NCI-H2196 (cell line): ENCODE measurements around the gene TLE3.
A peak's percentile ranks its signal among the peaks of the same experiment; 100 is the strongest.
"Not testable (repeated sequence)": the region's sequence is repeated elsewhere in the genome, so short reads cannot be mapped to it uniquely, and the experiment has no call there.

Experiments
- DNase-seq: peaks from one replicate; lab custom pipeline; 2025; ENCODE audit not compliant: unreplicated experiment; lab: John Stamatoyannopoulos, UW

Gene TLE3

DNA sequence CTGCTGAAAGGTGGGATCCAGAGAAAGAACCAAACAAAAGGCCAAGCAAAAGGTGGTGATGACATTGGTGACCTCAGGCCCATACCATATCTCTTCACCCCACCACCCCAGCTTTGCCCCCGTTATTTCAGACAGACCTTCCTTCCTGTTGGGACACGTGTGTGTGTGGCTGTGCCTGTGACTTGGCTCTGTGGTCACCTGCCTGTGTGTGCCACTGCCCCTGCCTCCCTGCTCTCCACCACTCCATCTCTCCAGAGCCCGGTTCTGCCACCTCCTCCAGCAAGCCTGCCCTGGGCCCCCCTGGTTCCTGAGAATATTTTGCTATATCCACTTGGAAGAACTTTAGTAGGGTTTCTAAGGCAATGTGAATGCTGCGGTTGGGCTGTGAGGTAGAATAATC, 28.6 kb upstream of the TLE3 start:
- no peak for DNase-seq

- DNase-seq: no peak
Observed at GRCh38 chr15:70125605-70126004, 27.9 kb upstream of the TLE3 start.

GRCh38 chr15:70121624-70122302, 24.0 kb upstream of the TLE3 start:
- peak; percentile 46 for DNase-seq

DNA sequence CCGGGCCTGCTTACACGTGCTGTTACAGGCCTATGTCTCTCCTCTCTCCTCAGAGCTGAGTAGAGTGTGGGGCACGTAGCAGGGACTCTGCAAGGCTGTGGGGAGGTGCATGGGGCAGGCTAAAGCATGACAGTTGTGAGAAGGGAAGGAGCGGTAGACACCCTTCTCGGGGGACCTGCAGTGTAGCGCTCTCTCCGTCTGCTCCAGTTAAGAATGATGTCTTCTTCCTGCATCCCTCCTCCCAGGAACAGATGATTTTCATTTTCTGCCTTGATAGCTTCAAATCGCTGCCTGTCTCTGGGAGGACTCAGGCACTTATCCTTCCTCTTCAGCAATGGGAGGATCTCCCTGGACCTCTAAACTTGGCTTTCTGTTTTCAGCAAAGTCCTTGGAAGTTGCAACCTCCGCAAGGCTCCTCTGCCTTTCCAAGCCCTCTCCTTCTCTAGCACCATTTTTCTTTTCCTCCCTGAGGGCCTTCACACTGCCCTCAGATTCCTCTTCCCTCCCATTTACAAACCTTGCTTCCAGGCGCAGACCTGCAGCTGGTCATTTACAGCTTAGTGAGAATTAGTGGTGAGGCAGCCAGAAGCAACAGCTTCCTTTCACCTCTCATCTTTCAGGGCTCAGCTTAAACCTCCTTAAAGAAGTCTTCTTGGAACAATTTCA, 23.4 kb upstream of the TLE3 start:
- DNase-seq: no peak

DNA sequence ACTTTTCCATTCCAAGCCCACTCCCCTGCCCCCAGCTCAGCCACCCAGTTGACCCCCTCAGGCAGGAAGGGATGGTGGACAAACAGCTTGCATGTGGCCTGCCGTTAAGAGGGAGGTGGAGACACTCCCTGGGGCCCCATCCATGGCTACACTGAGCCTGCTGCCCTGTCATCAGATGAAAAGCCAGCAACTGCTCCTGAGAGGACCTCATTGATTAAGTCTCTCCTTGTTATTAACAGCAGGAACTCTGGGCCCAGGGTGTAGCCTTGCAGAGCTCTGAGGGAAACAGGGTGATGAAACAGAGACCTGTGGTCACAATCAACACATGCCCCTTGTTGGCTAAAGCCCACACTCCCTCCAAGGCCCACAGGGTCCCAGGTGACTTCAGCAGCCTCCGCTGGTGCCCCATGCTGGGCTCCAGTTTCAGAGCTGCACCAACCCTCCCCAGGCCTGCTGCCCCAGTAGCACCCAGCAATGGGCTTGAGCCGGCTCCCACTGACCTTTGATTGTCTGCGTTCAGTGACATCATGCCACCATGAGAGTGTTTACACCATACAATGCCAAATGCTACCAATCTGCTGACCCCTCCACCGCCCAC, 22.3 kb upstream of the TLE3 start:
- no peak for DNase-seq

DNA sequence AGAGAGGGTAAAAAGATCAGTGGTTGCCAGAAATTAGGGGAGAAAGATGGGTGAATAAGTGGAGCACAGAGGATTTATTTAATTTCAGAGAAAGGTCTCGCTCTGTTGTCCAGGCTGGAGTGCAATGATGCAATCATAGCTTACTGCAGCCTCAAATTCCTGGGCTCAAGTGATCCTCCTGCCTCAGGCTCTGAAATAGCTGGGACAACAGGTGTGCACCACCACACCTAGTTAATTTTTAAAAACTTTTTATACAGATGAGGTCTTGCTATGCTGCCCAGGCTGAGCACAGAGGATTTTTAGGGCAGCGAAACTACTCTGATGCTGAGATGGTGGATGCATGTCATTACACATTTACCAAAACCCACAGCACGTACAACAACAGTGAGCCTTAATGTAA, 20.9 kb upstream of the TLE3 start:
- DNase-seq: no peak

DNA sequence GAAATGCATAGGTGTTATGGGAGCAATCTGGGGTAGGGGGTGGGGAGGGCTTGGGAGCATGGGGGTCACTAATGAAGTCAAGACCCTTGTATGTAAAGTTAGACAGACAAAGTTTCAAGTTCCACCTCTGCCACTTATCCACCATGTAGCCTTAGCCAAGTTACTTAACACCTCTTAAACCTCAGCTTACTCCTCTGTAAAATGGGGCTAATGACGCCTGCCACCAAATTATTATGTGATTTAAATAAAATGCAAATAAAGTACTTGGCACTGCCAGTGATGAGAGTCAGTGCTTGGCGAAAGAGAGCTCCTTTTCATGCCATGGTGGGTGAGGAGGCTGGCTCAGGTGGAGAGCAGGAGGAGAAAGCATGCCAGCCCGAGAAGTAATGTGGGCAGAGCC, 18.6 kb upstream of the TLE3 start:
- no peak for DNase-seq

DNA sequence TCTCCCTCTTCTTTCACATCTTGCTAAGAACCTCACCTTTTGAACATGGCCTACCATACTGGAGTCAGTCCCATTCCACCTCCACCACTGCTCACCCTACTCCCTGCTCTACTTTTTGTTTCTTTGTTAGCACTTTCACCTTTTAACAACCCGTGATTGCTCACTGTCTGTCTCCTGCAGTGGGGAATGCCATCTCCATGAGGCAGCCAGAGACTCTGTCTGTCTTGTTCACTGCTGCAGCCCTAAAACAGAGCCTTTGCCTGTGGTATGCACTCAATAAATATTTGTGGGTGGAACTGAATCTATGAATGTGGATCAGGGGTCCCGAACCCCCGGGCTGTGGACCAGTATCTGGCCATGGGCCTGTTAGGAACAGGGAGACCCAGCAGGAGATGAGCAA, 16.5 kb upstream of the TLE3 start:
- no peak for DNase-seq

DNA sequence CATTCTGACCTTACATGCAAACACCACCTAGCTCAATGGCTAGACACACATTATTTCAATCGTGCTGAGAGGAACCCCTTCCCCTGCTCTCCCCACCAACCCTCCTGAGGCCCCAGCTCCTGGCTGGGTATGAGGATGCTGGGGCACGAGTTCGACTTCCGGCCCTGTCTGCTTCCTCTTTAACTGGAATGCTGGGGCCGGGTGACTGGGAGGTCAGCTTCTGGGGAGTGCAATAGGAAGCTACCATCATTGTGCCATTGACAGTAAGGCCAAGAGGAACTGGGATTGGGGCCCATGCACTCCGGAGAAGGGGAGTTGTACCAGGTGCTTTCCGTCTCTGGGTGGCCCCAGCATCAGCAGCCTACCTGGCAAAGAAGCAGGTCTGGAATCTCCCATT, 15.6 kb upstream of the TLE3 start:
- DNase-seq: no peak

DNA sequence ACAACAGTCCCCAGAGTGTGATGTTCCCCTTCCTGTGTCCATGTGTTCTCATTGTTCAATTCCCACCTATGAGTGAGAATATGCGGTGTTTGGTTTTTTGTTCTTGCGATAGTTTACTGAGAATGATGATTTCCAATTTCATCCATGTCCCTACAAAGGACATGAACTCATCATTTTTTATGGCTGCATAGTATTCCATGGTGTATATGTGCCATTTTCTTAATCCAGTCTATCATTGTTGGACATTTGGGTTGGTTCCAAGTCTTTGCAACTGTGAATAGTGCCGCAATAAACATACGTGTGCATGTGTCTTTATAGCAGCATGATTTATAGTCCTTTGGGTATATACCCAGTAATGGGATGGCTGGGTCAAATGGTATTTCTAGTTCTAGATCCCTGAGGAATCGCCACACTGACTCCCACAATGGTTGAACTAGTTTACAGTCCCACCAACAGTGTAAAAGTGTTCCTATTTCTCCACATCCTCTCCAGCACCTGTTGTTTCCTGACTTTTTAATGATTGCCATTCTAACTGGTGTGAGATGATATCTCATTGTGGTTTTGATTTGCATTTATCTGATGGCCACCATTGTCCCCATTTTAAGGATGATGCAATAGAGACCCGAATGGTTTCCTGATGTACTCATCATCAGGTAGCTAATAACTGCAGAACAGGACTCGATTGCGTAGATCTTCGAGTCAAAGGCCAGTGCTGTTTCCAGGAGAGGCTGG, 15.0 kb upstream of the TLE3 start:
- DNase-seq: not testable (repeated sequence)

DNA sequence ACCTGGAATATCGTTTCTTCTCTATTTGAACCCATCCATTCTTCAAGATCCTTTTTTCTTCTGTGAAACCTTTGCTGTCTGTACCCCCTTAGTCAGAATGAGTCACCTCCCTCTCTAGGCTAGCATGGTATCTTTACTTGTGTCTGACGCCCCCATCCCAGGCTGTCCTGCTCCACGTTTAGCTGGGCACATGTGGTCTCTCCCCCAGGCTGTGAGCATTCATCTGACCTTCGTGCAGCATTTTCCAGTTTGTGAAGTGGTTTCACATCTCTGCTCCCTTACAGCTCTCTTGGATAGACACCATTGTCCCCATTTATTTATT, 14.3 kb upstream of the TLE3 start:
- DNase-seq: no peak

DNA sequence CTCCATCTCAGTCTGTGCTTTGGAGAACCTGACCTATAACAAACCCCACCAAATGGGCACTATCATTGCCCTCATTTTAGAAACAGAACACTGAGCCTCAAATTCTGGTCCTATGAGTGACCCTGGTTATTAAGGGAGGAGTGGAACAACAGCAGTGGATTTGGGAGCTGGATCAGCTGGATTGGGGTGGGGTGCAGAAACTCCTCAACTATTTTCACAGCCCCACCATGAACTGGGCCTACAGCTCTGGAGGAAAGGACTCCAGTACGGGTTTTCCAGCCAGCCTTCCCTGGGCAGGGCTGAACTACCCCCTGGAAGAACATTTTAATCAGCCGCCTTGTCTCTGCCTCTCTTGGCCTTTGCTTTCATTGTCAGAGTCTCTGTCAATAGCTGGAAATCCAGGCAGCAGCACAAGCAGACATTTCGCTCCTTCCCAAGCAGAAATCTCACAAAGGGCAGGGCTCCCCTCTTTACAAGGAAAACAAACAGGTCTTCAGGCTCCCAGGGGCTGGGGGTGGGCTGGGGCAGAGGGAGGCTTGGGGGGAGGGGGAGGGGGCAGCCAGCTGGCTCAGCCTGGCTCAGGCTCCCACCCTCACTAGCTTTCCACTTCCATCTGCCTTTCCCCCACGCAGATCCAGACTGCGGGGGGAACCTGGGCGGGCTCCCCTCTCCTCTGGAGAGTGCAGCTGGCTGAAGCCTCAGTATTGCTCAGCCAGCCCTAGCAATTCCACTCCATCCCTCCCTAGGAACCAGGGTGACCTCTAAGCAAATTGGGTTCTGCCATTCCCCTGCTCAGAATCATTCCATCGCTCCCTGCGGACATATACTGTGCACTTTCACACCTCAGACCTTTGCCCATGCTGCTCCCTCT, 13.7 kb upstream of the TLE3 start:
- peak; percentile 34 for DNase-seq

DNA sequence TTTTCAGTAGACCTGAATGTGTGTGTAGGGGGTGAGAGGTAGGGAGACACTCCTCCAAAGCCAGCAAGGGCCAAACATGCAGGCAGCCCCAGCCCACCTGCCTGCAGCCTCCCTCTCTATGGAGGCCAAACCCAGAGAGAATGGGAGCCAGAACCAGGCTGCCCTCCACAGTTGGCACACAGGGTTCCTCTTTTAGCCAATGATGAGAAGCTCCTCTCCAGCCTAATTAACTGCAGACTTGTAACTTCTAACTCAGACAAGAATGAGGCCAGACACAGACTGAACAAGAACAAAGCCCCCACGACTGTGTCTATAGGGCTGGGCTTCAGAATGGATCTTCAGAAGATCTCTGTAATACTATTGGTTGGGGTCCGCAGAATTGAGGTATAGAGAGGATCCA, 12.3 kb upstream of the TLE3 start:
- no peak for DNase-seq

GRCh38 chr15:70109531-70109930, 11.8 kb upstream of the TLE3 start:
- DNase-seq: no peak

- DNase-seq: no peak
Observed at GRCh38 chr15:70103880-70104626, 6.3 kb upstream of the TLE3 start.

DNA sequence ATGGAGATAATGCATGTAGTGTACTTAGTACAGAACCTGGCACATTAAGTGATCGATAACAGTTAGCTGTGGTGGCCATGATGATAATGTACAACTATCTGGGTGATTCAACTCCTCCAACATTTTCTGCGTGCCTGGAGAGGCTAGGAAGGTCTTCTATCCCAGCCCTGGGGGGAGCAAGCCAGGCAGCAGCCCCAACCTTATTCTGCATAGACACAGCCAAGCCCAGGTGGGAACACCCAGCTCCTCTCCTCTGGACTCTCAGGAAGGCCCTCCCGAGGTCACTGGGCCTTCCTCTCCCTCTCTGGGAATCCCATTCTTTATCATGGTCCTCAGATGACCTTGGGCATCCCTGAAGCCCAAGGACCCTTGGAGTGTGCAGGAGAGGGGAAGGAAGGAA, 5.1 kb upstream of the TLE3 start:
- no peak for DNase-seq

DNA sequence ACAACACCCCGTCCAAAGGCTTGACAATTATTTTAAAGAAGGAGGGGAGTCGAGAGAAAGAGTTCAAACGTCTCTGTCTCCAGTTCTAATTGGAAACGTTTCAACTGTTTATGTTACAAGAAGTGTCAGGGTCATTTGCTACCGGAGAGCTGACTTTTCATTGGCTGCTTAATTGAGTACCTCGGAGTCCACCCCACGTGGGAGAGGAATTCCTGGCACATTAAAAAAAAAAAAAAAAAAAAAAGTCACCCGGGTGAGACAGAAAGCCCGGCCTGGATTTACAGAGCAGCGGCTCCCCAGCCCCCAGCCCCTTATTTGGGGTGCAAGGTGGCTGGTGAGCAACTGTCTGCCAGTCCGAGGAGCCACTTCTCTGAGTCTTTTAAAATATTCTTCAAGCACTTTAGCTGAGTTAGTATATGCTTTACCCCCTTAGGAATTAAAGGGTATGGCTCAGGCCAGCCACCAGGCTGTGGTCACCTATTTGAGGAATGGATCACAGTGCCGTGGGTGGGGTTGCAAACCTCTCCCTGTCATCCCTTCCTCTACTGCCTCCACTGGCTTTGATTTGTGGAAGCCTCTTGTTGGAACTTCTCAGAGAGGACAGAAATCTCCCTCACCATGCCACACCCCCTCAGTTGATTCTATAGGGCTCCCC, 3.9 kb upstream of the TLE3 start:
- DNase-seq: peak; percentile 80

- DNase-seq: peak; percentile 55
Observed at GRCh38 chr15:70100474-70101341, 3.0 kb upstream of the TLE3 start.

DNA sequence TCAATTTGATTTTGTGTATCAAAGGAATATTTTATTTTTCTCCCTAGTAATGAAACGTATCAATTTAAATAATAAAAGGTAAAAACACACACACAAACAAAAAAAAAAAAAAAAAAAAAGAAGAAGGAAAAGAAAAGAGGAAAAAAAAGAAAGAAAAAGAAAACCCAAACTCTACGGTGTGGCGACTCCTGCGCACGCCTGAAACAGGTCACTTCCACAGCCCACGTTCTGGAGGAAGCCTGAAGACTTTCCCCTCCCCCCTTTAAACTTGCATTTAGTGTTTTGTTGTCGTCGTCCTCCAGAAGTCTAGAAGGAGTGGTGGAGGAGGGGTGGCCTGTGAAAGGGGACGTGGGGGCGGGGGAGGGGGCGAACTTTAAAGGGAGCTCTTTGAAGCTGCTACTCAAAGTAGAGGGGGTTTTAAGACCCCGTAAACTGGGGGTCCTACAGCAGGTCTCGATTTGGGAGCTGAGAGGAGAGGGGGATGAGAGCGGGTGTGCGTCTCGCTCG, 2.3 kb upstream of the TLE3 start:
- DNase-seq: no peak
